Smooth muscle cell (in vitro differentiated cells): ENCODE measurements around the gene GMNN. TPM values are rescaled to one million over a fixed set of nuclear protein-coding genes. Genes with fewer than 3 reads are reported as not detected.
A peak's percentile ranks its signal among the peaks of the same experiment; 100 is the strongest.
"Not testable (repeated sequence)": the region's sequence is repeated elsewhere in the genome, so short reads cannot be mapped to it uniquely, and the experiment has no call there.

Source experiments
- DNase-seq: peaks from one replicate; lab custom pipeline; 2025; ENCODE audit not compliant: unreplicated experiment; lab: John Stamatoyannopoulos, UW
- H2AFZ ChIP-seq: fragments of 200-600 bp; sonication (generic); 2 replicates; pipeline ENCODE4 v1.6.0; 2016; ENCODE audit warnings: antibody characterized with exemption, low read depth, mild to moderate bottlenecking
- H3F3A ChIP-seq: fragments of 200-600 bp; sonication (generic); 2 replicates; pipeline ENCODE4 v1.6.0; 2017; ENCODE audit warnings: antibody characterized with exemption, low read depth
- H3K27ac ChIP-seq: fragments of 200-600 bp; sonication (generic); 2 replicates; pipeline ENCODE4 v1.5.1; 2016; ENCODE audit warnings: low read depth, mild to moderate bottlenecking
- H3K27me3 ChIP-seq: fragments of 200-600 bp; sonication (generic); 2 replicates; pipeline ENCODE4 v1.6.1; 2016; ENCODE audit warnings: low read depth, mild to moderate bottlenecking
- H3K36me3 ChIP-seq: fragments of 200-600 bp; sonication (generic); 2 replicates; pipeline ENCODE4 v1.5.1; 2016; ENCODE audit warnings: low read depth
- H3K4me1 ChIP-seq: fragments of 200-600 bp; sonication (generic); 2 replicates; pipeline ENCODE4 v1.5.1; 2016; ENCODE audit warnings: low read depth
- H3K4me2 ChIP-seq: fragments of 200-600 bp; sonication (generic); 2 replicates; pipeline ENCODE4 v1.6.0; 2016; ENCODE audit warnings: mild to moderate bottlenecking
- H3K4me3 ChIP-seq: fragments of 200-600 bp; sonication (generic); 2 replicates; pipeline ENCODE4 v1.5.1; 2016; ENCODE audit warnings: mild to moderate bottlenecking
- H3K79me2 ChIP-seq: fragments of 200-600 bp; sonication (generic); 2 replicates; pipeline ENCODE4 v1.6.0; 2016; ENCODE audit warnings: low read depth, mild to moderate bottlenecking
- H3K9ac ChIP-seq: fragments of 200-600 bp; sonication (generic); 2 replicates; pipeline ENCODE4 v1.6.0; 2016; ENCODE audit warnings: low read depth
- H3K9me3 ChIP-seq: fragments of 200-600 bp; sonication (generic); replicated peaks from 2 replicates; pipeline ENCODE4 v1.5.1; 2016; ENCODE audit warnings: low read depth
- H4K20me1 ChIP-seq: fragments of 200-600 bp; sonication (generic); 2 replicates; pipeline ENCODE4 v1.6.0; 2016; ENCODE audit warnings: low read depth
- CTCF ChIP-seq: fragments of 200-600 bp; sonication (generic); IDR thresholded peaks from 2 replicates; pipeline ENCODE4 v1.5.1; 2017; ENCODE audit warnings: borderline replicate concordance, mild to moderate bottlenecking, antibody characterized with exemption; ENCODE audit not compliant: insufficient read depth, poor library complexity, severe bottlenecking
- WGBS: methylation state at CpG from one replicate; pipeline ENCODE4 v1.1.7; 2016; ENCODE audit warnings: low lambda C conversion rate; 5-methylcytosine and 5-hydroxymethylcytosine counted together
- polyA plus RNA-seq: library from polyadenylated mRNA; unstranded; fragments of >200 nt; fragmentation: Nextera tagmentation; extraction: Ambion mirVana; gene quantifications from 2 replicates; pipeline ENCODE4 v1.2.1, GENCODE V29; 2016
- total RNA-seq: library from RNA; depleted of rRNA; stranded (reverse); fragments of >200 nt; gene quantifications from 2 replicates; pipeline ENCODE4 v1.2.3, GENCODE V29; 2014

GMNN gene
- total and polyA plus RNA-seq, 2 experiments from 2014 or later, result 31.8 to 46.4 TPM

GRCh38 chr6:24761193-24761835 is 13.4 kb upstream of the GMNN start:
- Histone ChIP-seq H3K9ac (no peak overlapping the region), H3K4me2 (no peak overlapping the region), H3K79me2 (no peaks in the 10 kb centered on the region), H3K27me3 (no peaks in the 10 kb centered on the region), H2AFZ (no peak overlapping the region), H3K4me1 (no peaks in the 10 kb centered on the region), H3F3A (no peaks in the 10 kb centered on the region), H4K20me1 (no peaks in the 10 kb centered on the region), H3K27ac (no peak overlapping the region), H3K9me3 (no peaks in the 10 kb centered on the region), H3K36me3 (no peaks in the 10 kb centered on the region), H3K4me3 (no peak overlapping the region)
- no peak for DNase-seq
- no peak for TF ChIP-seq CTCF
- 87% methylated on average over 17 of the region's 17 CpGs for WGBS

- DNase-seq, result no peak
- no peaks in the 10 kb centered on the region for H4K20me1 ChIP-seq
- no peak overlapping the region for H3K4me2 ChIP-seq
- no peak overlapping the region for H2AFZ ChIP-seq
- H3K79me2 ChIP-seq, result no peaks in the 10 kb centered on the region
- H3F3A ChIP-seq, result no peaks in the 10 kb centered on the region
- no peaks in the 10 kb centered on the region for H3K9me3 ChIP-seq
- H3K9ac ChIP-seq, result no peak overlapping the region
- TF ChIP-seq CTCF, result no peak
- no peaks in the 10 kb centered on the region for H3K36me3 ChIP-seq
- no peaks in the 10 kb centered on the region for H3K4me1 ChIP-seq
- H3K4me3 ChIP-seq, result no peak overlapping the region
- H3K27me3 ChIP-seq, result no peaks in the 10 kb centered on the region
- H3K27ac ChIP-seq, result no peak overlapping the region
Observed at GRCh38 chr6:24761851-24762250, 12.9 kb upstream of the GMNN start.

GRCh38 chr6:24763578-24763977 is 11.2 kb upstream of the GMNN start:
- Histone ChIP-seq H3F3A (no peaks in the 10 kb centered on the region), H4K20me1 (no peaks in the 10 kb centered on the region)
- WGBS, result 84% methylated on average over 3 of the region's 3 CpGs

GRCh38 chr6:24764833-24765828 is 9.6 kb upstream of the GMNN start:
- H3K27ac ChIP-seq, H3F3A ChIP-seq, DNase-seq, H3K9me3 ChIP-seq, H3K4me3 ChIP-seq, H3K36me3 ChIP-seq, H3K9ac ChIP-seq, H3K4me2 ChIP-seq, H3K4me1 ChIP-seq, H3K27me3 ChIP-seq, H3K79me2 ChIP-seq, H4K20me1 ChIP-seq: not testable (repeated sequence)
- peak overlapping the region; percentile 49 for H2AFZ ChIP-seq
- 93% methylated on average over 20 of the region's 20 CpGs for WGBS

More at GRCh38 chr6:24763578-24763977, 11.2 kb upstream of the GMNN start:
- Histone ChIP-seq H3K79me2 (no peaks in the 10 kb centered on the region), H3K27ac (no peak overlapping the region), H3K36me3 (no peaks in the 10 kb centered on the region), H2AFZ (no peak overlapping the region), H3K9ac (no peak overlapping the region), H3K4me2 (no peak overlapping the region), H3K9me3 (no peaks in the 10 kb centered on the region), H3K4me1 (no peaks in the 10 kb centered on the region), H3K4me3 (no peak overlapping the region), H3K27me3 (no peaks in the 10 kb centered on the region)
- DNase-seq, result no peak
- TF ChIP-seq CTCF, result no peak

GRCh38 chr6:24765968-24766367 is 8.8 kb upstream of the GMNN start:
- not testable (repeated sequence) for H3K4me2 ChIP-seq, H3K9ac ChIP-seq, H3K9me3 ChIP-seq, H3K4me1 ChIP-seq, H3K27me3 ChIP-seq, H3K36me3 ChIP-seq, H3K27ac ChIP-seq, H3K79me2 ChIP-seq, H3F3A ChIP-seq, H2AFZ ChIP-seq, DNase-seq, H4K20me1 ChIP-seq, H3K4me3 ChIP-seq
- WGBS, result 97% methylated on average over 15 of the region's 26 CpGs
